ENCODE data around the gene CLCN5. TPM values are rescaled to one million over a fixed set of nuclear protein-coding genes. Genes with fewer than 3 reads are reported as not detected.

CLCN5 gene
- total RNA-seq: 2.8 and 7.7 TPM in 2 replicates

DNA sequence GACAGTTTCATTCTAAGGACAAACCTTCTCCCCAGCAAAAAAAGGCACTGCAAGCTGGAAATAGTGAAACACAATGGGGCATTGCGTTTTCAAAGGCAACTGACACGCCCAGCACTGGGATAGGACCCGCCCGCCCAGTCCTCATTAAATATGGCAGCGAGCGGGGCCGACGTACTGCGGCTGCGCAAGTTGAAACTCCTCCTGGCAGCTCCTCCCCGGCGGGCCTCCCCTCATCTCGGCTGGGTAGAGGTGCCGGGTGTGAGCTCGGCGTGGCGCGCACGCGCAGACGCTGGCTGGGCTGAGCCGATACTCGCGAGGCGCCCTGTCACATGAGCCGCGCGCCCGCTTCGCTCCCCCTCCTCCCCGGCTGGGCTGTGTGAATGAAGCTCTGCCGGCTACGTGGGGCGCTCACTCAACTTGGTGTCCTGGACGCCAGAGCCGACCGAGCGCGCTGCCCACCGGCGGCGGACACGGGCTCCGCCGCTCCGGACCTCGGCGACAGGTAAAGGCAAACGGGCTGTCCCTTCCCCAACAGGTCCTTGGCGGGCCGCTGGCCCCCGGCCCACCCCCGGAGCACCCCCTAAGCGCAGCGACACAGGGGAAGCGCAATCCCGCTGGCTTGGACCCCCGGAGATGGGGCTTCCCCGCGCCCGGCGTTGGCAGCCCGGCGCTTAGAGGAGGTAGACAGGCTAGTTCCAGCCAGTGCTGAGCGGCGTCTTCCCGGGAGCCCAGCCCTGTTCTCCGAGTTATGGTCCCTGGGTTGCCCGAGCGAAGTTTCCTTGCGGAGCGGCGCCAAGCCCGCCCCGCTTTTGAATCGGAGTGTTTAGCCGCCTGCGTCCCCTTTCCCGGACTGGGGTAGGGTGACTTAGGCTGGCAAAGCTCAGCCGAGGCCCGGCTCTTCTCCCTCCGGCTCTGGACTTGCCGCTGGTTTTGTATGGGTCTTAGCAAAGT is at the start of gene CLCN5:
TSS of gene CLCN5 (plus strand) at position 306 of the 951 bp plus-strand sequence. CDS start 2,703 bp downstream, outside the sequence.

DNA sequence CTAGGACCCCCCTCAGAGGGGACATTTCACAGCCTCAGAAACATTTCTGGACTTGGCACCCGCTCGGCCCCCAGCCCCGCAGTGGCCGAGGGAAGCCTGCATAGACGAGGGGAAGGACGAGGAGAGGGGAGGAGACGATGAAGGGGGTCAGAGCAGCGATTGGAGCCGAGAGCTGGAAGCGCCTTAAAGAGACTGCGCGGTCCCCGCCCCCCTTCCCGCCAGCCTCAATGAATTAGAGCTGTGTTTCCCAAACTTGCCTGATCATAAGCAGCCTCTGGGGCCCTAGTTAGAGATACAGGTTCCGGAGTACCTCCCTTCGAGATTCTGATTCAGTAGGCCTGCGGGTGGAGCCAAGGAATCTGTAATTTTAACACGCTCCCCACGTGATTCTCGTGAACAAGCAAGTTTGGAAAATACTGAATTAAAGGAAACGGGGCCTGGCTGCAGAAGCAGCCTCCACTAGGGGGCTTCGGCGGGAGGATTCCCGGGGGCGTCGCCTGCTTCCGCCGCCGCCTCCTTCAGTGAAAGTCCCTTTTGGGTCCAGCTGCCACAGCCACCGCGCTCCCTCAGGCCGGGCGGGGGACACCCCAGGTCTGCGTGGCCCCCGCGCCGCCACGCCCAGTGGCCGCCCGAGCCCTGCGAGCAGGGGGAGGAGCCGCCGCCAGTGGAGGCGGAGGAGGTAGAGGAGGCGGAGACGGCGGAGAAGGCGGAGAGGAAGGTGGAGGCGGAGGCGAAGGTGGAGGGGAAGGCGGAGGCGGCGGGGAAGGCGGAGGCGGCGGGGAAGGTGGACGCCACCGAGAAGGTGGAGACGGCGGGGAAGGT is 43.4 kb upstream of the CLCN5 start, which contains the start of gene USP27X:
TSS of gene USP27X (plus strand) at position 651 of the 822 bp plus-strand sequence. CDS start 824 bp downstream, outside the sequence.

Other genes with a start within 250 kb of the CLCN5 start
- gene PAGE1, start 226.6 kb upstream of the CLCN5 start, total RNA-seq: not detected in 2 replicates
- gene PAGE4, start 93.3 kb upstream of the CLCN5 start, total RNA-seq: not detected in 2 replicates
- gene USP27X, start 43.1 kb upstream of the CLCN5 start, total RNA-seq: 1.9 and 2.1 TPM in 2 replicates